Mucosa of descending colon (tissue), 3 donors: ENCODE results near the gene OR6V1. TPM values are rescaled to one million over a fixed set of nuclear protein-coding genes. Genes with fewer than 3 reads are reported as not detected.

Experiments used
- ATAC-seq: fragments of 200-7000 bp; cut with Tn5 transposase; one replicate; pipeline ENCODE4 v1.9.1; 2020; ENCODE audit warnings: mild to moderate bottlenecking, moderate library complexity
- DNase-seq, 3 donors: peaks; one replicate each; pipeline ENCODE4 v3.0.0-alpha.2; 2020
- H3K36me3 ChIP-seq: fragments of 200-600 bp; one replicate; pipeline ENCODE4 v1.8.0; 2021; ENCODE audit warnings: low read depth, mild to moderate bottlenecking
- H3K4me1 ChIP-seq: fragments of 200-600 bp; one replicate; pipeline ENCODE4 v1.8.0; 2021; ENCODE audit warnings: low read depth, mild to moderate bottlenecking
- H3K4me3 ChIP-seq: fragments of 200-600 bp; one replicate; pipeline ENCODE4 v1.8.0; 2021; ENCODE audit warnings: mild to moderate bottlenecking
- H3K9me3 ChIP-seq: fragments of 200-600 bp; one replicate; pipeline ENCODE4 v1.8.0; 2021; ENCODE audit warnings: mild to moderate bottlenecking
- CTCF ChIP-seq: fragments of 200-600 bp; IDR thresholded peaks from one replicate; pipeline ENCODE4 v1.8.0; 2022; ENCODE audit warnings: antibody characterized with exemption, mild to moderate bottlenecking
- intact Hi-C, 2 donors: fragments of 100-400 bp; cut with DNase I in 1 of 2; cut with micrococcal nuclease in 1 of 2; formaldehyde crosslinking; loops; one replicate each; pipeline versions ENCODE4 v1.11.0 to v1.11.1; 2022; cut with DNase I, micrococcal nuclease
- total RNA-seq, 3 donors: library from RNA; stranded (reverse); fragmentation: NEBNext Ultra II Directional in 2 of 3; extraction: Animal tissue kit (Norgen Biotek cat#: 25700) in 2 of 3; gene quantifications; one replicate each; pipeline versions ENCODE4 v1.2.1 to v1.2.4, GENCODE V29; 2021 to 2023
- donor health status: DM: no; HTN: no; CAD: no; lungs with moderate emphysema.
- donor health status: DM: no; HTN: no; CAD: no.
- donor health status: DM: no; HTN: yes; CAD: no.

OR6V1 gene
- total RNA-seq, 3 donors from 2014 or later: not detected

GRCh38 chr7:143054621-143055020, 2.5 kb downstream of the OR6V1 start:
- no peak for TF ChIP-seq CTCF
- H3K4me3 ChIP-seq: no peak overlapping the region
- DNase-seq: no peak
- H3K9me3 ChIP-seq: no peaks in the 10 kb centered on the region
- no peak for ATAC-seq
- H3K36me3 ChIP-seq: no peaks in the 10 kb centered on the region
- intact Hi-C loops: no loop called here
- H3K4me1 ChIP-seq: no peaks in the 10 kb centered on the region

DNA sequence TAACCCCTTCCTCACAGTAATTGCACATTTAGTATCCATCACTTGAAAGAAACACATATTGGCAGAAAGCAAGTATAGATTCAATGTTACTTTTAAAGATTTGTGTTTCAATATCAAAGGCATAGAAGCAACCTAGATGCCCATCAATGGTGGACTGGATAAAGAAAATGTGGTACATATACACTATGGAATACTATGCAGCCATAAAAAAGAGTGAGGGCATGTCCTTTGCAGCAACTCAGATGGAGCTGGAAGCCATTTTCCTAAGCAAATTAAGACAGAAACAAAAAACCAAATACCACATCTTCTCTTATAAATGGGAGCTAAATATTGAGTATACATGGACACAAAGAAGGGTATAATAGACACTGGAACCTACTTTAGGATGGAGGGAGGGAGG, 3.6 kb downstream of the OR6V1 start:
- Histone ChIP-seq H3K36me3 (no peaks in the 10 kb centered on the region), H3K9me3 (no peaks in the 10 kb centered on the region), H3K4me1 (no peaks in the 10 kb centered on the region), H3K4me3 (no peak overlapping the region)
- no peak for TF ChIP-seq CTCF
- DNase-seq (no peak), ATAC-seq (no peak)
- intact Hi-C loops: no loop called here

DNA sequence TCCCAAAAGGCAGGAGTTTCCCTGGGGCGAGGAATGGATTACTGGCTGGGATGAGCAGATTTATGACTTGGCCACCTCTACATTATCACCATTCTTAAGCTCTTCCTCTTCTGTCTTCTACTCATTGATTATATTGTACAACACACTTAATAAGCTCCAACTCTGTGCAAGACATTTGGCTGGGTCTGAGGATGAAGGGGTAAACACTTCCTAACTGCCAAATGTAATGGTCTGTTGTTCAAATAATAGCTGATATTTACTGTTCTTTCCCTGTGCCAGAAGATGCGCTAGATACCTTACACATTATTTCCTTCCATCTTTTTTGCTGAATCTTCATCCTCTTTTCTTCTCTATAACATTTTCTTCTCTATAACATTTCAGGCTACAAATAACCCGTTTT, 11.6 kb downstream of the OR6V1 start:
- no peak overlapping the region for H3K4me3 ChIP-seq
- no peaks in the 10 kb centered on the region for H3K36me3 ChIP-seq
- DNase-seq (no peak), ATAC-seq (no peak)
- H3K9me3 ChIP-seq: no peaks in the 10 kb centered on the region
- no peaks in the 10 kb centered on the region for H3K4me1 ChIP-seq
- no peak for TF ChIP-seq CTCF
- intact Hi-C loops: no loop called here

DNA sequence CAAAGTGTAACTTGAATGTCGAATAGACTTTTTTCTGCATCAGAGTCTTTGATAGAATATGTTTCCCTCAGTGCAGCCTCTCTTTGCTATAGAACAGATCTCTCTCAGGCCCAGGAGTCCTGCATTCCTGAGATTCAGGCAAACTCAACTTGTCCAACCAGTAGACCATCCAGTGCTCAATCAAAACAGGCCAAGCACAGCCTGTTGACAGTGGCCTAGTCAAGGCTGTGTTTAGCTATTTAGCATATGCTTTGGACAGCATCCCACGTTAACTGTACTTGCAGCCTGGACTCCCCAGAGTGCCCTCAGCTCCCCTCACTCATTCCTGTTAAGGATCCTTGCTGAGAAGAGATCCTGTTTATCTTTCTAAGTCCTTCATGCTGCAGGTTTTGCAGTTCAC, 16.3 kb downstream of the OR6V1 start:
- Histone ChIP-seq H3K4me3 (no peak overlapping the region), H3K36me3 (no peaks in the 10 kb centered on the region), H3K4me1 (no peaks in the 10 kb centered on the region), H3K9me3 (no peaks in the 10 kb centered on the region)
- DNase-seq (no peak), ATAC-seq (no peak)
- no peak for TF ChIP-seq CTCF
- intact Hi-C loops: no loop called here

GRCh38 chr7:143069912-143070500, 17.9 kb downstream of the OR6V1 start:
- ATAC-seq (no peak), DNase-seq (no peak)
- Histone ChIP-seq H3K9me3 (no peaks in the 10 kb centered on the region), H3K4me1 (no peaks in the 10 kb centered on the region), H3K36me3 (no peaks in the 10 kb centered on the region), H3K4me3 (no peak overlapping the region)
- intact Hi-C loops: no loop called here
- no peak for TF ChIP-seq CTCF

- ATAC-seq: no peak
- intact Hi-C loops: no loop called here
- H3K4me1 ChIP-seq: no peaks in the 10 kb centered on the region
These were observed 21.4 kb downstream of the OR6V1 start for GRCh38 chr7:143073556-143073955.

More at GRCh38 chr7:143073556-143073955, 21.4 kb downstream of the OR6V1 start:
- no peak for DNase-seq
- H3K36me3 ChIP-seq: no peaks in the 10 kb centered on the region
- no peak for TF ChIP-seq CTCF
- no peaks in the 10 kb centered on the region for H3K9me3 ChIP-seq
- H3K4me3 ChIP-seq: no peak overlapping the region
